Measurements from ENCODE around the gene FLAD1. TPM values are rescaled to one million over a fixed set of nuclear protein-coding genes. Genes with fewer than 3 reads are reported as not detected.
A peak's percentile ranks its signal among the peaks of the same experiment; 100 is the strongest.

Gene FLAD1
- total RNA-seq, 3 donors from 2014 or later (not counting 1 experiment from before 2014, with no cell fraction given): 32.1 to 47.6 (median 38.7) TPM

DNA sequence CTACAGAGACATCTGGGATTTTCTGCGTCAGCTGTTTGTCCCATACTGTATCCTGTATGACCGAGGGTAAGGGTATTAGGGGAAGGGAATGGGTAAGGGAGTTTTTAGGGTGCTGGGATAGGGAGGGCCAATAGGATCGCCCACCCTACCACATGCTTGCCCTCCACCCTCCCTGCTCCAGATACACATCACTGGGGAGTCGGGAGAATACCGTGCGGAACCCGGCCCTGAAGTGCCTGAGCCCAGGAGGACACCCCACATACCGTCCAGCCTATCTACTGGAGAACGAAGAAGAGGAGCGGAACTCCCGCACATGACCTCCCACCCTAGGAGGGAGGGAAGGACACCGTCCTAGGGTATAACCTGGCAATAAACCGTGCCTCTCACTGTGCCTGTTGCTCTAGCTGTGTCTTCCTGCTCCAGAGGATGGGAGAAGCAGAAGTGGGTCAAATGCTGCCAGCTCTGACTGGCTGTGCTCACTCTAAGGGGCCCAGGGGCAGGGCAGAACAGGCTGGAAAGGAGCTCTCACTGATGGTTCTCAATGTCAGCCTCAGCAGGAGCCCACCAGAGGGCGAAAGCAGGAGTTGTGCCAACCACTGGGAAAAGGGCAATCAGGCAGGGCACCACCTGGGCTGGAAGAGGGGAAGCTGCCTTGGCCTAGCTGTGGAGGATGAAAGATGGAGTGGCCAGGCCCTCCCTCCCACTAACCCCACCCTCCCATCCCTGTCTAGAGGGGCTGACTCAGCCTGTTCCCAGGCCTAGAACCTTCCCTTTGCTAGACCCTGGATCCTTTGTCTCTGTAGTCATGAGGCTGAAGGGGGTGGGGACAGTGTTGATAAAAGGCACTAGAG lies 9.8 kb downstream of the FLAD1 start:
- no peak overlapping the region for H3K27ac Mint-ChIP-seq
- 91% methylated on average over 12 of the region's 14 CpGs for WGBS (ENCODE audit: insufficient coverage)
- ATAC-seq (no peak), DNase-seq (peak in 1 of 2 donors; percentile 24)
- no peak overlapping the region for H3K4me3 Mint-ChIP-seq
- TF ChIP-seq, protein P1, sequence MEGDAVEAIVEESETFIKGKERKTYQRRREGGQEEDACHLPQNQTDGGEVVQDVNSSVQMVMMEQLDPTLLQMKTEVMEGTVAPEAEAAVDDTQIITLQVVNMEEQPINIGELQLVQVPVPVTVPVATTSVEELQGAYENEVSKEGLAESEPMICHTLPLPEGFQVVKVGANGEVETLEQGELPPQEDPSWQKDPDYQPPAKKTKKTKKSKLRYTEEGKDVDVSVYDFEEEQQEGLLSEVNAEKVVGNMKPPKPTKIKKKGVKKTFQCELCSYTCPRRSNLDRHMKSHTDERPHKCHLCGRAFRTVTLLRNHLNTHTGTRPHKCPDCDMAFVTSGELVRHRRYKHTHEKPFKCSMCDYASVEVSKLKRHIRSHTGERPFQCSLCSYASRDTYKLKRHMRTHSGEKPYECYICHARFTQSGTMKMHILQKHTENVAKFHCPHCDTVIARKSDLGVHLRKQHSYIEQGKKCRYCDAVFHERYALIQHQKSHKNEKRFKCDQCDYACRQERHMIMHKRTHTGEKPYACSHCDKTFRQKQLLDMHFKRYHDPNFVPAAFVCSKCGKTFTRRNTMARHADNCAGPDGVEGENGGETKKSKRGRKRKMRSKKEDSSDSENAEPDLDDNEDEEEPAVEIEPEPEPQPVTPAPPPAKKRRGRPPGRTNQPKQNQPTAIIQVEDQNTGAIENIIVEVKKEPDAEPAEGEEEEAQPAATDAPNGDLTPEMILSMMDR (IDR thresholded peaks at IDR 0.05): no peak
- Histone ChIP-seq H3K4me1 (ENCODE audit: control insufficient read depth, insufficient read depth, low read length) (peaks cover 2% of the 10 kb centered on the region), H3K27me3 (ENCODE audit: control insufficient read depth, insufficient read depth, low read length) (no peaks in the 10 kb centered on the region), H3K36me3 (ENCODE audit: control insufficient read depth, insufficient read depth, low read length) (peaks cover 31% of the 10 kb centered on the region), H3K9me3 (ENCODE audit: control insufficient read depth, insufficient read depth, low read length) (no peaks in the 10 kb centered on the region), H3K4me3 (ENCODE audit: low read length) (no peak overlapping the region), H3K27ac (ENCODE audit: low read length) (no peak overlapping the region)
- no peaks in the 10 kb centered on the region for H3K27me3 Mint-ChIP-seq (ENCODE audit: low read depth in 2 of 2)
- H3K4me1 Mint-ChIP-seq: peaks cover 4 to 23% of the 10 kb centered on the region in 2 donors
- H3K9me3 Mint-ChIP-seq: no peaks in the 10 kb centered on the region
- intact Hi-C loops (cut with micrococcal nuclease): no loop called here
- H3K36me3 Mint-ChIP-seq: no peaks in the 10 kb centered on the region

DNA sequence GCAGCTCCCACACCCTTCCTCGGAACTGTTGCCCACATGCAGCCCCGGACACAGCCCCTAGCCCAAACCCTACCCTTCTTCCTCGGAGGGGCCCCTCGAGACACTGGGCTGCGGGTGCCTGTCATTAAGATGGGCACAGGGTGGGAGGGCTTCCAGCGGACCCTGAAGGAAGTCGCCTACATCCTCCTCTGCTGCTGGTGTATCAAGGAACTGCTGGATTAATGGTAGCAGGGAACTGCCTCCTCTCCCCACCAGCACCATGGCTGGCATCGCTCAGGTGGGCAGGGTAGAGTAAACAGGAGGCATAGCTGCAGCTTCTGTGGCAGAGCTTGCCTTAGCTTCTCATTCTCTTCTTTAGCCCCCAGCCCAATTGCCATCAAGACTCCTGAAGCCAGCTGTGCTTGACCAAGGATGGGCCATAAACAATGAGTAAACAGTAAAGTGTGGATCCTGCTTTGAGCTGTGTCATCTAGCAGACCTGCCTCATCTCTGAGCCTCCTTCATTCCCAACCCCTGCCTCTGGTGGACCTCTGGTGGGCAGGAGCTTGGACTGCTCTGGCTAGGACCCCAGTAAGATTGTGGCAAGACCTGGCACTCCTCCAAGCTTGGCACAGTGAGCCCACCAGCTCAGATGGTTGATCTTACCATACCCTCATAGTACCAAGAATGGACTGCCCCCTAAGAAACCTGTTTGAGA lies 10.6 kb downstream of the FLAD1 start, which contains the start of gene LENEP:
Gene LENEP, plus strand, starts transcription at position 15 of the 697 bp plus-strand sequence. Its CDS starts 22 bp downstream, at position 37.
- Mint-ChIP-seq H3K9me3 (no peaks in the 10 kb centered on the region), H3K27me3 (ENCODE audit: low read depth in 2 of 2) (no peaks in the 10 kb centered on the region), H3K4me1 (peaks cover 5 to 23% of the 10 kb centered on the region in 2 donors), H3K27ac (no peak within 1 kb of the TSS), H3K4me3 (no peak within 1 kb of the TSS), H3K36me3 (no peaks in the 10 kb centered on the region)
- Histone ChIP-seq H3K4me1 (ENCODE audit: control insufficient read depth, insufficient read depth, low read length) (peaks cover 9% of the 10 kb centered on the region), H3K9me3 (ENCODE audit: control insufficient read depth, insufficient read depth, low read length) (no peaks in the 10 kb centered on the region), H3K4me3 (ENCODE audit: low read length) (no peak within 1 kb of the TSS), H3K27me3 (ENCODE audit: control insufficient read depth, insufficient read depth, low read length) (no peaks in the 10 kb centered on the region), H3K36me3 (ENCODE audit: control insufficient read depth, insufficient read depth, low read length) (peaks cover 24% of the 10 kb centered on the region), H3K27ac (ENCODE audit: low read length) (no peak within 1 kb of the TSS)
- no peak for ATAC-seq
- intact Hi-C loops (cut with micrococcal nuclease): no loop called here
- DNase-seq: no peak
- 95% methylated on average over 6 of the region's 8 CpGs for WGBS (ENCODE audit: insufficient coverage)
- TF ChIP-seq, protein P1 (IDR thresholded peaks at IDR 0.05): no peak

DNA sequence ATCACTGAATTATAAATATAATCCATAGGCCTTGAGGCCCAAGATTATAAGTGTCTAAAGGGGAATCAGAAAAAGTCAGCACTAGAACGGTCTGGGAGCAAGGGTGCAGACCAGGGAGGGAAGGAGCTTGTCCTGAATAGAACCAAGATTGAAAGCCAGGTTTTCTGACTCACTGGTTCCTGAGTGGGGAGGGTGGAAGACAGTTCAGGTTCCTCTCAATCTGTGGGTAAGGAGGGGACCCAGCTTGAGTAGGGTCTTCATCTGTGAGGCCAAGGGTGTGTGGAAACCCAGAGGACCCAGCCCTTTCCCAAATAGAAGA lies 11.1 kb downstream of the FLAD1 start:
- no peaks in the 10 kb centered on the region for H3K27me3 Mint-ChIP-seq (ENCODE audit: low read depth in 2 of 2)
- H3K27ac Mint-ChIP-seq: no peak overlapping the region
- TF ChIP-seq, protein P1 (IDR thresholded peaks at IDR 0.05): no peak
- no peak overlapping the region for H3K27ac ChIP-seq (ENCODE audit: low read length)
- WGBS (ENCODE audit: insufficient coverage): 84% methylated on average over 1 of the region's 1 CpG
- H3K4me1 Mint-ChIP-seq: peaks cover 10 to 23% of the 10 kb centered on the region in 2 donors
- H3K9me3 Mint-ChIP-seq: no peaks in the 10 kb centered on the region
- no peak overlapping the region for H3K4me3 Mint-ChIP-seq
- H3K36me3 Mint-ChIP-seq: no peaks in the 10 kb centered on the region
- ATAC-seq (no peak), DNase-seq (no peak)
- intact Hi-C loops (cut with micrococcal nuclease): no loop called here
- no peak overlapping the region for H3K4me3 ChIP-seq (ENCODE audit: low read length)
- H3K27me3 ChIP-seq (ENCODE audit: control insufficient read depth, insufficient read depth, low read length): no peaks in the 10 kb centered on the region
- H3K4me1 ChIP-seq (ENCODE audit: control insufficient read depth, insufficient read depth, low read length): peaks cover 14% of the 10 kb centered on the region
- H3K36me3 ChIP-seq (ENCODE audit: control insufficient read depth, insufficient read depth, low read length): peaks cover 19% of the 10 kb centered on the region
- no peaks in the 10 kb centered on the region for H3K9me3 ChIP-seq (ENCODE audit: control insufficient read depth, insufficient read depth, low read length)
